ENCODE measurements around the gene AP2A1. TPM values are rescaled to one million over a fixed set of nuclear protein-coding genes. Genes with fewer than 3 reads are reported as not detected.
"Not testable (repeated sequence)": the region's sequence is repeated elsewhere in the genome, so short reads cannot be mapped to it uniquely, and the experiment has no call there.

The AP2A1 gene
- total RNA-seq (2014; rRNA removed; shearing (Covaris generic)) (118 and 124 TPM in 2 replicates), polyA plus RNA-seq (2016; fragmentation: Nextera tagmentation; extraction: Ambion mirVana) (64.2 and 64.9 TPM in 2 replicates)

DNA sequence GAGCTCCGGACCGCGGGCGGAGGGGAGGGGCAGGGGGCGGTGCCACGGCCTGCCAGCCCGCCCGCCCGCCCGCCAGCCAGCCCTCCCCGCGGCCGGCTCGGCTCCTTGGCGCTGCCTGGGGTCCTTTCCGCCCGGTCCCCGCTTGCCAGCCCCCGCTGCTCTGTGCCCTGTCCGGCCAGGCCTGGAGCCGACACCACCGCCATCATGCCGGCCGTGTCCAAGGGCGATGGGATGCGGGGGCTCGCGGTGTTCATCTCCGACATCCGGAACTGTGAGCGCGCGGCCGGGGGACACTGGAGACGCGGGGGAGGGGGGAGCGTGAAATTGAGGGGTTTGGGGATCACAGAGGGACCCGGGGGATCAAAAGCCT lies at the start of gene AP2A1:
AP2A1 (plus strand) TSS at position 72 of the 370 bp plus-strand sequence; CDS start at position 205, 133 bp downstream.
- Histone ChIP-seq H4K20me1 (ENCODE audit: insufficient read depth) (no peaks in the 10 kb centered on the region), H2AFZ (peak within 1 kb of the TSS; percentile 86), H3K9ac (peak within 1 kb of the TSS; percentile 92), H3K27ac (peak within 1 kb of the TSS; percentile 96), H3K4me3 (peak within 1 kb of the TSS; percentile 98), H3K9me2 (ENCODE audit: insufficient read depth) (no peaks in the 10 kb centered on the region), H3K4me1 (ENCODE audit: insufficient read depth) (peaks cover 20% of the 10 kb centered on the region), H3K36me3 (ENCODE audit: low read depth) (no peaks in the 10 kb centered on the region), H3K4me2 (ENCODE audit: unreplicated experiment) (peak within 1 kb of the TSS; percentile 94), H3K79me2 (ENCODE audit: insufficient read depth) (peaks cover 51% of the 10 kb centered on the region), H3K9me3 (ENCODE audit: low read depth) (no peaks in the 10 kb centered on the region), H3F3A (ENCODE audit: insufficient read depth) (peaks cover 7% of the 10 kb centered on the region), H3K27me3 (replicated peaks; ENCODE audit: insufficient read depth) (no peaks in the 10 kb centered on the region)
- TF ChIP-seq EZH2phosphoT487 (IDR thresholded peaks at IDR 0.05; ENCODE audit: insufficient read depth, low read depth) (no peak), EZH2 (IDR thresholded peaks at IDR 0.05; ENCODE audit: insufficient read depth, poor library complexity, severe bottlenecking) (no peak)
- WGBS, 2 experiments (ENCODE audit: low coverage in 1 of 2, low lambda C conversion rate in 2 of 2, missing lambda C conversion rate in 2 of 2): 0 to 1% methylated on average over 16 to 34 of the region's 38 CpGs
- DNase-seq: no peak
- in situ Hi-C loops (cut with MboI): no loop called here

DNA sequence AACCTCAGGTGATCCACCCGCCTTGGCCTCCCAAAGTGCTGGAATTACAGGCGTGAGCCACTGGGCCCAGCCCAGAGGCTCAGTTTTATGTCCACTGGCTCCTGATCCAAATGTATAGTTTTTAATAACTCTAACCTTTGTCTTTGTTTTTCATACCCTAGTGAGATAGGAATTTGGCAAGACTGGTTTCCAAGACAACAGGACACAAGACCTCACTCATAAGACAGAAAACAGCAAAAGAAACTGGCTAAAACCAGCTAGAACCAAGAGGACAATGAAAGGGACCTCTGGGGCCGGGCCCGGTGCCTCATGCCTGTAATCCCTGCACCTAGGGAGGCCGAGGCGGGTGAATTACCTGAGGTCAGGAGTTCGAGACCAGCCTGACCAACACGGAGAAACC lies 48.3 kb upstream of the AP2A1 start:
- Histone ChIP-seq H2AFZ (peak overlapping the region; percentile 84; the same call in 1 of the 2 replicates), H3K4me1 (ENCODE audit: insufficient read depth) (no peaks in the 10 kb centered on the region), H3K9me2 (ENCODE audit: insufficient read depth) (no peaks in the 10 kb centered on the region), H3K27ac (peak overlapping the region; percentile 87), H3K4me2 (ENCODE audit: unreplicated experiment) (peak overlapping the region; percentile 69), H3K9ac (peak overlapping the region; percentile 90), H3K36me3 (ENCODE audit: low read depth) (no peaks in the 10 kb centered on the region), H3K9me3 (ENCODE audit: low read depth) (no peaks in the 10 kb centered on the region), H3F3A (ENCODE audit: insufficient read depth) (no peaks in the 10 kb centered on the region), H3K4me3 (peak overlapping the region; percentile 72), H3K79me2 (ENCODE audit: insufficient read depth) (no peaks in the 10 kb centered on the region), H4K20me1 (ENCODE audit: insufficient read depth) (no peaks in the 10 kb centered on the region), H3K27me3 (replicated peaks; ENCODE audit: insufficient read depth) (no peaks in the 10 kb centered on the region)
- TF ChIP-seq EZH2 (IDR thresholded peaks at IDR 0.05; ENCODE audit: insufficient read depth, poor library complexity, severe bottlenecking): no peak
- no peak for TF ChIP-seq EZH2phosphoT487 (IDR thresholded peaks at IDR 0.05; ENCODE audit: insufficient read depth, low read depth)
- in situ Hi-C loops (cut with MboI): no loop called here
- WGBS, 2 experiments (ENCODE audit: low coverage in 1 of 2, low lambda C conversion rate in 2 of 2, missing lambda C conversion rate in 2 of 2): 91% methylated on average over 8 of the region's 8 CpGs
- no peak for DNase-seq

DNA sequence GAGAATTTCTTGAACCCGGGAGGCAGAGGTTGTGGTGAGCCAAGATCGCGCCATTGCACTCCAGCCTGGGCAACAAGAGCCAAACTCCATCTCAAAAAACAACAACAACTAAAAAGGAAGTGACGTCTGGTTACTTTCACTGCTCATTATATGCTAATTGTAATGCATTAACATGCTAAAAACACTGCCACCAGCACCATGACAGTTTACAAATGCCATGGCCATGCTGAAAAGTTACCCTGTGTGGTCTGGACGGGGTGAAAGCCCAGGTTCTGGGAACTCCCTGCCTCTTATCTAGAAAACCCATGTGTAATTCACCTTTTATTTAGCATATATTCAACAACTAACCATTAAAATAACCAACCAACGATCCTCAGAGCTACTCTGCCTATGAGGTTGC lies 47.8 kb upstream of the AP2A1 start:
- DNase-seq: no peak
- in situ Hi-C loops (cut with MboI): no loop called here
- Histone ChIP-seq H4K20me1 (ENCODE audit: insufficient read depth) (no peaks in the 10 kb centered on the region), H3K36me3 (ENCODE audit: low read depth) (no peaks in the 10 kb centered on the region), H3F3A (ENCODE audit: insufficient read depth) (no peaks in the 10 kb centered on the region), H3K9ac (no peak overlapping the region), H3K27ac (no peak overlapping the region), H3K27me3 (replicated peaks; ENCODE audit: insufficient read depth) (no peaks in the 10 kb centered on the region), H3K79me2 (ENCODE audit: insufficient read depth) (no peaks in the 10 kb centered on the region), H3K9me3 (ENCODE audit: low read depth) (no peaks in the 10 kb centered on the region), H2AFZ (no peak overlapping the region), H3K4me1 (ENCODE audit: insufficient read depth) (0 out of 2 replicates have a peak, but pooled peaks cover 4% of the 10 kb centered on the region), H3K4me3 (no peak overlapping the region), H3K9me2 (ENCODE audit: insufficient read depth) (no peaks in the 10 kb centered on the region), H3K4me2 (ENCODE audit: unreplicated experiment) (no peak overlapping the region)
- 85 to 88% methylated on average over 6 of the region's 6 CpGs for WGBS, 2 experiments (ENCODE audit: low coverage in 1 of 2, low lambda C conversion rate in 2 of 2, missing lambda C conversion rate in 2 of 2)
- TF ChIP-seq EZH2phosphoT487 (IDR thresholded peaks at IDR 0.05; ENCODE audit: insufficient read depth, low read depth) (no peak), EZH2 (IDR thresholded peaks at IDR 0.05; ENCODE audit: insufficient read depth, poor library complexity, severe bottlenecking) (no peak)

DNA sequence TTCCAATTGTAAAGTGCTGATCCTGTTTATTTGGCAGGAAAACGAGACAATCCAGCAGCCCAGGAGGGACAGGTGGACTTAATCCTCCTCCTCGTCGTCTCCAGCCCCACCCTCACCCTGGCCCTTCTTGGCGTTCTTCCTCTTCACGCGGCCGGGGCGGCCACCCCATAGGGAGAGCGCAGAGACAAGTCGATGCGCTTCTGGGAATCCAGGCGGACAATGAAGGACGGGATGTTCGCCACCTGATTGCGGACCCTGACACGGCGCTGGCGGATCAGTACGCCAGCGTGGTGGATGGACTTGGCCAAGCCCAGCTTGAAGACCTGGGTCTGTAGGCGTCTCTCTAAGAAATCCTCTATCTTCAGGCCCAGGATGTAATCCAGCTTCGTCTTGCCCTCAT lies 47.4 kb upstream of the AP2A1 start:
- H3K4me3 ChIP-seq; in situ Hi-C loops (cut with MboI); H3K9ac ChIP-seq: not testable (repeated sequence)

More for the DNA sequence above, 47.4 kb upstream of the AP2A1 start:
- not testable (repeated sequence) for H3K9me3 ChIP-seq (ENCODE audit: low read depth); H3K36me3 ChIP-seq (ENCODE audit: low read depth); H3K27ac ChIP-seq; DNase-seq; H3K9me2 ChIP-seq (ENCODE audit: insufficient read depth); H4K20me1 ChIP-seq (ENCODE audit: insufficient read depth); H3K79me2 ChIP-seq (ENCODE audit: insufficient read depth); H3K4me2 ChIP-seq (ENCODE audit: unreplicated experiment); H3K4me1 ChIP-seq (ENCODE audit: insufficient read depth); H3K27me3 ChIP-seq (replicated peaks; ENCODE audit: insufficient read depth); H3F3A ChIP-seq (ENCODE audit: insufficient read depth); H2AFZ ChIP-seq
- 85% methylated on average over 21 to 22 of the region's 22 CpGs for WGBS, 2 experiments (ENCODE audit: low coverage in 1 of 2, low lambda C conversion rate in 2 of 2, missing lambda C conversion rate in 2 of 2)
